GM10847 (cell line): ENCODE results near the gene SYNE3.

Experiments used
- POLR2A ChIP-seq: IDR thresholded peaks from 2 replicates; pipeline ENCODE4 v1.6.1; 2011; ENCODE audit not compliant: insufficient read length; ENCODE audit errors: extremely low read depth

Gene SYNE3

DNA sequence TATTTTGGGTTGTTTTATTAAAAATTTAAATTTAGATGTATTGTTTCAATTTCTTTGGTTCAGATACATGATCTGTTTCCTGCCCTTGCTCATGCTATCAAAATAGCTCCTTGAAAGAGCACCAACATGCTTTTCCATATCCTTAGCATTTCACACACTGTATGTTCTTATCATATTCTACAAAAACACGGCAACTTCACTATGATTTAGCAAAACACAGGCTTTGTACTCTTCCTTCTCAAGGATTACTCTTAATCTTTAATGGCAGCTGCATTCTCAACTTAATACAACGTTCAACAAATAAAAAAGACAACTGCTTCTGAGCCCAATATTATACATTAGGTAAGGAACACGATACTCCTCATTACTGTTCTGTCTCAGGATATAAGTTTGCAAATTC, 15.5 kb upstream of the SYNE3 start:
- TF ChIP-seq POLR2A, result no peak

- no peak for TF ChIP-seq POLR2A
These were observed 15.0 kb upstream of the SYNE3 start for GRCh38 chr14:95531473-95531872.

DNA sequence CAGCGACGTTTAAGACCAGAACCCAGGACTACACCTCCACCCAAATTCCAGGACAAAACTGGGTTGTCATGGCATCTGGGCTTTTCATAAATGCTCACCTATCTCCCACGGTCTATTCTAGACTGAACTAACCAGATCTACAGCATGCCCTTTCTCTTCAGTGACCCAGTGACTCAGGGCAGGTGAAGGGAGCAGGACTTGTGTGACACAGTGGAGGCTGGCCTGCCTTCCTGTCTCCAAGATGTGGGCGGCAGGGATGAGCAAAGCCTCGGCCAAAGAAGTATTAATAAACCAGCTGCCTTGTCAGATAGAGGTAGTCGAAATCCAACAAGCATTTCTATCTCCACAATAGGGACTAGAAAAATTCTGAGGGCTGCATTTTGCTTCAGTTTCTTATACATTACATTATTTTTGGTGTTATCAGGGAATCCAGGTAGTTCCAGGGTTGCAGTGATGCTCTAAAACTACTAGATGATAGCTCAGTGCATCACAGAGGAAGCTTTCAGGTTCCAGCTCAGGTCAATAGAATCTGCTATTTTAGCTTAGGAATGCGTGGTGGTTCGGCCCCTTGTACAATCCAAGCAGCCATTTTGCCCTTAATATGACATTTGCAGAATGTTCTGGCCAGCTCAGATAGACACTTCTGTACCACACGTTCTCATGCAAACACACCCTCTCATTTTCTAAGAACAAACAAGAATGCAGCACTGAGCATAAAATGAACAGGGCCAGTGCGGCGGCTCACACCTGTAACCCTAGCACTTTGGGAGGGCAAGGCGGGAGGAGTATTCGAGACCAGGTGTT, 14.2 kb upstream of the SYNE3 start:
- TF ChIP-seq POLR2A, result no peak

DNA sequence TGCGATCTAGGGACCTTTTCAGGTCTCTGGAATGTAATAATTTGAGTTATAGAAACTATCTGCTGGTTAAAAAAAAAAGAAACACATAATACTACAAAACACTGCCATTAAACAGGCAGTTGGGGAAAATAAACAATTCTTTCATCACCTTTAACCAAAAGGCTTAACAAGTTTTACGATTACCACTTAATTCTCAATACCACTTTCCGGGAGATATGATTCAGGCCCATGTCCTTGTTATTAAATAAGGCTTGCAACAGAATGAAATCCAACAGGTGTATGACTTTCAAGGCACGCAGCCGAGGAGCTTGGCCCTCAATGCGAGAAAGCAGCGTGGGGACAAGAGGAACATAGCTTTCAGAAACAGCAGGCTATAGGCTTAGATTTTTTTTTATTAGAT, 12.8 kb upstream of the SYNE3 start:
- no peak for TF ChIP-seq POLR2A

DNA sequence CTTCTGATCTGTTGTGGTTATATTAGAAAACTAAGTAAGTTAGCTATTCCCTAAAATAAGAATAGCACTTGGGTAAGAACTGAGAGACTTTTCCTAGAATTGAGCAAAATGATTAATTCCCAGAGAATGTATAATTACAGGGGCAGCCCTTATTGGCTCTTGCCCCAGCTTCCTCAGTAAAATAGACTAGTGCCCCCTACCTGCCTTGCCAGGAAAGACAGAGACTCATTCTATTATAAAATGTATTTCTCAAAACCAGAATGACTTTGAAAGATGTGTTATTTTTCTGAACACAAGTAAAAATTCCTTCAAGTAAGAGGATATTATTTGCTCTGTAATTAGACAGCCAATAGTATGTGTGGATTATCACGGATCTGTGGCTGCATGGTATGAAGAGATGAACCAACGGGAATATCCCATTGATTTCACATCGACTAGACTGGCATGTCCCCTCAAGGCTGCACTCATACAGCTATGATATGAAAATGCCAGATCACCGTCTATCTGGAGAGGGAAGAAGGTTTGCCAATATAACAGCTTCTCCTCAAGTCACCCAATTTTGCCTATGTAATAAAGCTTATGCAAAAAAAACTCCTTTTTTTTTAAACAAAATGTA, 11.0 kb upstream of the SYNE3 start:
- TF ChIP-seq POLR2A, result no peak

- TF ChIP-seq POLR2A, result no peak
These were observed 10.3 kb upstream of the SYNE3 start for GRCh38 chr14:95526483-95527386.

GRCh38 chr14:95525999-95526398, 9.5 kb upstream of the SYNE3 start:
- TF ChIP-seq POLR2A, result no peak

- no peak for TF ChIP-seq POLR2A
These were observed 8.5 kb upstream of the SYNE3 start for GRCh38 chr14:95524706-95525512.

DNA sequence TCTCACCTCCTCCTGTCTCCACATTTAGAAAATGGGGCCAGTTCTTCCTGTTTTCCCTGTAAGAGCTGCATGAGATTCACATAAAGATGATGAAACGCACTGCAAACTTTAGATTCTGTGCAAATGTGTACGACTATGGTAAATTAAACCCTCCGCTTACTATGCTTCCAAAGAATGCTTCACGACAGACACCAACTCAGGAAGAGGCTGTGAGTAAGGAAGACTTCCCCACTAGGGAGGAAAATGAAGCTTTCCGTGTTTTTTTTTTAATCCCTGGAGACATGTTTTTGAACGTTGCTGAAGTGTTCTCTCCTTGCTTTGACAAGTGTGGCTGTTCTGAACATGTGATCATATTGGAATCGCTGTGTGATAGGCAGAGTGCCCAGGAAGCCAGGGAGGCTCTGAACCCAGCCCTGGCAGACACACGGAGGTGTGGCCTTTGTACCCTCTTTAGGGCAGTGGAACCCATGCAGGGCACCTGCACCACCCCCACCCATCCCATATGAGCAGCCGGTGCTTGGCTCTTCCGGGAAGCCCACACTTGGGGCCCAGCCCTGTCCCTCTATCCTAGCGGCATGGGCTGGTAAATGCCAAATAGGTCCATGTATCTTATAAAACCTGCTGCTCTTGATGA, 7.5 kb upstream of the SYNE3 start:
- TF ChIP-seq POLR2A, result no peak

DNA sequence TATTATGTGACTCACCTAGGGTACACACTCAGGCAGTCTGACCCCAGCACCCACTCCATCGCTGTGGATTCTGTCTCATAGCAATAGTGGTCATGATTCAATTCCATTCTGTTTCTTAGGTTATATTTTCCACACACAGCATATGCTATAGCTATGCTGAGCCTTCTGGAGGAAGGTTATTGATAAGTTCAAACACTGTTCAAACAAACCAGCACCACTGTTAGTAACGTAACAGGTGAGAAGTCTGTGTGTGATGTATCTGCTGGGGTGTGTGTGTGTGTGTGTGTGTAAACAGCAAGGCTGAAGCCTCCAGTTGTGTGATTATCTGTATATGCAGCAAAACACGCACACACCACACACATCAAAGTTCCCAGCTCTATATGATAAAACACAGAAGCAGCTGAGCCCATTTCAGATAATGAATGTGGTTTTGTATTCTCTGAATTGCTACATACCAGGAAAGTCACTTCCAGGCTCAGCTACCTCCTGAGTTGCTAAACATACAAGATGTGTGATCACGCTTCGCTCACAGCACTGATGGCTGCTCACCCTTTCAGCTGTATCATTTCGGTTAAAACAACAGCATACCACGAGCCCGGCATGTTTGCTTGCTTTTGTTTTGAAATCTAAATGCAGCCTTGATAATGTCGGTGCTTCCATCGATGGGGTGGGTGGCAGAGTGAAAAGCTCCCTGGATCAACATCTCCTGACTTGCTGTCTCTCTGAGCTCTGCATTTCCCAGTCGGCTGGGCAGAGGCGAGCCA, 6.8 kb upstream of the SYNE3 start:
- TF ChIP-seq POLR2A, result no peak

- no peak for TF ChIP-seq POLR2A
These were observed 6.1 kb upstream of the SYNE3 start for GRCh38 chr14:95522556-95522955.

- TF ChIP-seq POLR2A, result no peak
These were observed 5.7 kb upstream of the SYNE3 start for GRCh38 chr14:95522116-95522515.

DNA sequence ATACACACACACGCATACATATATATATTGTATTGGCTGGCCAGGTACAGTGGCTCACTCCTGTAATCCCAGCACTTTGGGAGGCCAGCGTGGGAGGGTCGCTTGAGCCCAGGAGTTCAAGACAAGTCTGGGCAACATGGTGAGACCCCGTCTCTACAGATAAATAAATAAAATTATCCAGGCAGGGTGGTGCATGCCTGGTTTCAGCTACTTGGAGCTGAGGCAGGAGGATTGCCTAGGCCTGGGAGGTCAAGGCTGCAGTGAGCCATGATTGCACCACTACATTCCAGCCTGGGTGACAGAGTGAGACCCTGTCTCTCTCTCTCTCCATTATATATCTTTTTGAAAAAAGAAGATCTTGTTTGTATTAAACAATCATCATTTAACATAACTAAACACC, 4.6 kb upstream of the SYNE3 start:
- no peak for TF ChIP-seq POLR2A

GRCh38 chr14:95520346-95520745, 3.9 kb upstream of the SYNE3 start:
- TF ChIP-seq POLR2A, result no peak

DNA sequence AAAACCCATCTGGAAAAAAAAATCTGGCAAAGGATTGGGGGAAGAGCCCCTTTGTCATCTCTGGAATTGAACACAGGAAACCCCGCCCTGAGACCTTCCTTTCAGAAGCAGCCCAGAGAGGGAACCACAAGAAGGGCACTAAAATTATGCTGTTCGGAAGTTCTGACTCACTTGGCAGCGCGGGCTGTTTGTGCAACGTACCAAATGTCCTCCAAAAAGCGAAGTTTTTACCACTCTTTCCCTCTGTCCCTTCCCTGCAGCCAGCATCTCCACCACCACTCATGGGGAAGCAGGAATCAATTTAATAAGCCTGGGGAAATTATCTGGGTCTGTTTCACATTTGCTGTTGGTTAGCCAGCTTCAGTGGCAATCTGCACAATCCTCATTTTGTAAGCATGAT, 3.2 kb upstream of the SYNE3 start:
- TF ChIP-seq POLR2A, result no peak
